HG03025 (cell line): ENCODE measurements around the gene ANKRD36B.
A peak's percentile ranks its signal among the peaks of the same experiment; 100 is the strongest.
"Not testable (repeated sequence)": the region's sequence is repeated elsewhere in the genome, so short reads cannot be mapped to it uniquely, and the experiment has no call there.

Experiments
- ATAC-seq: cut with Tn5 transposase; IDR thresholded peaks from one replicate; pipeline ENCODE4 v1.9.1; 2021; ENCODE audit warnings: mild to moderate bottlenecking, moderate library complexity; ENCODE audit not compliant: unreplicated experiment, low FRiP score

The ANKRD36B gene

DNA sequence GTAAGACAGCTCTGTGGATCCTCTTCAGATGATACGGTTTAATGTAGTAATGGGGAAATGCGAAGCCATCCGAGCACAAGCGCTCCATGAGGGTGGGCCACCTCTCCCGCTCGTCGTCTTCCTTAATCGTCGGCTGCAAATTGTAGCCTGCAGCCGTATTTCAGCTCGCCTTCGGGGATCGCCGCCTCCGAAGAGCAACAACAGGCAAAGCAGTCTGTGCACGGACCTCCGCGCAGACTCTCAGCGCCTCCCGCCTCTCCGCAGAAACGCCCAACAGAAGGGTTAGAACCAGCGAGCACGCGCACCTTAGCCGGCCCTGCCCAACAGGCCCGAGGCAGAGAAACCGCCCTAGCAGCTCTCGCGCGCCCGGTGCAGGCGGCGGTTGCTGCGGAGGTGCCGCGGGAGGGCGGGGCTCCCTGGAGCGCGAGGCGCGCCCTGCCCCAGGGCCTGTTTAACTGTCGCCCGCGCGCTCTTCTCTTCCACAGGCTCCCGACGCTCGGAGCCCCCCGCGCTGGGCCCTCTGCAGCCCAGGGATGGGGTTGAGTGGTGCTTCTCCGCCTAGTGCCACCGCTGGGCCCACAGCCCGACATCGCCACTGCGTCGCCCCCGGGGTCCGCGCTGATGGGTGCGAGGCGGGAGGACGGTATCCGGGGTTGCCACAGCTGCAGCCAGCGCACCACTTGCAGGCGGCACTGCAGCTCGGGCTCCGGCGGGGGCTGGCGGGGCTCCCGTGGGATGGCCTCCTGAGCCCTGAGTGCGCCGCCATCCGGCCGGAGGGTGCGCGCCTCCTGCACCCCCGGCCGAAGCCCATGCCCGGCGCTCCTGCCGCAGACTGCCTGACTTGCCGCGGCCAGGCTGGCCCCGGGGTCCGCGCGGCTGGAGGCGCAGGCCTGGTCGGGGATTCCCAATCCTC lies at the start of gene ANKRD36B:
Gene ANKRD36B, minus strand, starts transcription at position 280 of the 913 bp plus-strand sequence. Its CDS starts 192 bp downstream, at position 88.
- peak; percentile 63 for ATAC-seq

DNA sequence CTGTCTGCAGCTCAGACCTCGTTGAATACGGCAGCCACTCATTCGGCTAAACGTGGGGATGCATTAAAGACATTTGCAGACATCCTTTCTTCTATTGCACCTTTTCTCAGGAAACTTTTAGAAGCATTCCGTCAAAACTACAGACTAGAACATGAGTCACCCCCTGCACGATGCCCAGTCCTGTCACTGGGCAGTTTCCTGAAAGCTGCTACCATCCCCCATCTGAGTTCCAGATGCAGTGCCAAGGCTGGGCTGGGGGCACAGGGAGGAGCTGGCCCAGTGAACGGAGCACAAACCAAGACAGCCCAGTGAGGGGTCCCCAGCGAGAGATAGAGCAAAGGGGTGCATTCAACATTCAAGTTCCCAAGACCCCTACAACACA lies 36.4 kb upstream of the ANKRD36B start:
- not testable (repeated sequence) for ATAC-seq

DNA sequence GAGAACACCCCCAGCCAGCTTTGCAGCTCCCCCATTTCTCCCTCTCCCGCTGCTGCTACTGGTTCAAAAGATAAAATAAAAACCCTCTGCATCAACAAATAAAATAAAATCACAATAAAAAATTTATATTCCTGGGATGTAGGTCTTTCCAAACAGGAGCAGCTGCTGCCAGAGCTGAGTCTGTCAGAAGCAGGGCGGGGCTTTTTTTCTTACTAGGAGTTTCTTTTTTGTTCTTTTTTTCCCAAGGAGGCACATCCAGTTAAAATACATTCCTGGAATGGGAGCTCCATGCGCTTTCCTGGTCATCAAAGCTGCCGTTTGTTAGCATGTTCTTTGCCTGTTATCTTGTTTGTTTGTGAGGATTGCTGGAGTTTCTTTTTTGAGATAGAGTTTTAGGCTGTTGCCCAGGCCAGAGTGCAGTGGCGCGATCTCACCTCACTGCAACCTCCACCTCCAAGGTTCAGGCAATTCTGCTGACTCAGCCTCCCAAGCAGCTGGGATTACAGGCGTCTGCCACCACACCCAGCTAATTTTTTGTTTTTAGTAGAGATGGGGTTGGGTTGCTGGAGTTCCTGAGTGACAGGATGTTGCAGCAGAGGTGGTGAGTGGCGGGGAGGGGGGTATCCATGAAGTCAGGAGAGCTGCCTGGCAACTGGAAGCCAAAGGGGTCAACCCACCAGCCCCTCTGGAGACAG lies 35.8 kb upstream of the ANKRD36B start:
- ATAC-seq = not testable (repeated sequence)

DNA sequence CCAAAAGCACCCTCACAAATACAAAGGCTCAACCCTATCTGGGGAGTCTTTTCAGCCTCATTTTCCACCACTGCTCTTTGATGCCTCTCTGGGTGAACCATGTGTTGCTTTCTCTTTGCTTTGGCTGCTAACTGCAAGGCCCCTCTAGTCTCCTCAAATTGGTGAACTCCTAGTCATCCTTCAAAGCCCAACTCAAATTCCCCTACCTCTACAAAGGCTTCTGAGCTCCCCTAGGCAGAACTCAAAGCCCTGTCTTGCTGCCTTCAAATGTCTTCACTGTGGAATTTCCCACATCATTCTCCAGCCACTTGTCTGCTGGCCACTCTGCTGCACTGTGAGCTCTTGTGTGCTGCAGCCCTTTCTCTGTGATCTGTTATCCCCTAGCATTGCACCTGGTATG lies 33.3 kb upstream of the ANKRD36B start:
- not testable (repeated sequence) for ATAC-seq

DNA sequence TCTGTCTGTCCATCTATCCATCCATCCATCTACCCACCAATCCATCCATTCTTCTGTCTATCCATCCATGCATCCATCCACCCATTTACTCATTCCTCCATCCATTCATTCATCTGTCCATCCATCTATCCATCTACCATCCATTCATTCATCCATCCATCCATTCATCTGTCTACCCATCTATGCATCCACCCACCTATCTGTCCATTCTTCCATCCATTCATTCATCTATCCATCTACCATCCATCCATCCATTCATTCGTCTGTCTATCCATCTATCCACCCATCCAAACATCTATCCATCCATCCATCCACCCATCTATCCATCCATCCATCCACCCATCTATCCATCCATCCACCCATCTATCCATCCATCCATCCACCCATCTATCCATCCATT lies 30.8 kb upstream of the ANKRD36B start:
- ATAC-seq = not testable (repeated sequence)

DNA sequence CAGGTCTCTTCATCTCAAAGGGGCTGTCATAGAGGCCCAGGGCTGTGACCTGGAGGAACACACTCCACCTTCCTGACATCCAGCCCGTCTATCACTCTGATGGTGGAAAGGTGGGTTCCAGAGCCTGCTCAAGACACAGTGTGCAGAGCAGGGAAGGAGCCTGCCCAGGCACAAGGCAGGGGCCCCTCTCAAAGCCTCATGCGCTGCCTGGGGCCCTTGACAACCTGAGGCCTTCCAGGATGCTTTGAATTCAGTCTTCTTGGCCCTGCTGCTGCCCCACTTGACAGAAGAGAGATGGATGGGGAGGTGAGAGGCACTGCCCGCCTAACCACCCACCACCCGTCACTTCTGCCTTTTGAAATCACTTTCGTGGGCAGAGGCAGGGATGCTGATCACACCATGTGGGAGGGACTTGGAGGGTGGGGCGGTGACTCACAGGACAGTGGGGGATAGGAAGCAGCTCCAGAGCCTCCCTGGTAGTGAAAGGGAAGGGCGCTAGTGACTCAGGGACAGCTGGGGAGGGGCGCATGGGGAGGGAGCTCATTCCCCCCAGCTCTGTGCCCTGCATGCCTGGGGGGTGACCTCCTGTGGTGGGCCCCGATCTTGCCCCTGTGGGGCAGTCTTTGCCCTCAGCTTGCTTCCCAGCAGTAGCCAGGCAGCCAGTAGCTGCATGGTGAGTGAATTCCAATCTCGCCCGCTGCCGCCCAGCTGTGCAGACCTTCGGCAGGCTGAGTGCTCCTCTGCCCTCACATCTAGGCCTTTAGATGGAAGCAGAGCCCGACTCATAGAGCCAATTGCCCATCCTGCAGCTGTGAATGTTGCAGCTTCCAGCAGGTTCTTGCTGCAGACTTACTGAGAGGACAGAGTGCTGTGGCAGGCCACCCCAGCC lies 29.5 kb upstream of the ANKRD36B start:
- not testable (repeated sequence) for ATAC-seq

DNA sequence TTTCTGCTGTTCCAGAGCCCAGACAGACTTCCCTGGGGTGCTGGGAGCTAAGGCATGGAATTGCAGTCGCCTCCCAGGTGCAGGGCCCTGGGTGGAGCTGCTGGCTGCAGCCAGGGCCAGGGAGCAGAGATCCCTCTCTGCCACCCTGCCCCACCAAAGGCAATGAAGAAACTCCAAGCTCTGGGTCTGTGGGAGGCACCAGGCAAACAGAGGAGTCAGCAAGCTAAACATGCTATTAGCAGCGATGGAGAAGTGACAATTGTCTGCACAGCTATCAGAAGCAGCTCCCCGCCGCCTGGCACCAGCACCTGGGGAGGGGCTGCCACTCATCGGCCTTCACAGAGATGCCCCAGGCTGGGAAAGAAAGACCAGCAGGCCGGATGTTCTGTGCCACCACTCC lies 28.2 kb upstream of the ANKRD36B start:
- ATAC-seq = no peak

DNA sequence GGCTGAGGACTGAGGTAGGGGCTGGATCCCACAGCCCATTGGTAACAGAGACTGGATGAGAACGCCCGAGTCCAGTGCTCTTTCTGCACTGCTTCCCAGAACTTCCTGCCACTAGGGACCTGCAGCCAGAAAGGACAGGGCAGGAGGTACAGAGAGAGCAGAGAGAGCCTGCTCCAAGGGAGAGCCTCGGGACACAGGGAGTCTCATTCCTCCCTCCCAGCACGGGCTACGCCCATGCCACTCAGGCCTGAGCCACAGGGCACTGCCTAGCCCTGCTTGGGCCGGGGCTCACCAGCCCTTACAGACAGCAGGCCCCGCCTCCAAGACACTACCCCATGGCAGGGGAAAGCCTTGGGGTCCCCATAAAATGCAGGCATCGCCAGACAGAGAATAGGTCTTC lies 26.1 kb upstream of the ANKRD36B start:
- ATAC-seq = not testable (repeated sequence)

DNA sequence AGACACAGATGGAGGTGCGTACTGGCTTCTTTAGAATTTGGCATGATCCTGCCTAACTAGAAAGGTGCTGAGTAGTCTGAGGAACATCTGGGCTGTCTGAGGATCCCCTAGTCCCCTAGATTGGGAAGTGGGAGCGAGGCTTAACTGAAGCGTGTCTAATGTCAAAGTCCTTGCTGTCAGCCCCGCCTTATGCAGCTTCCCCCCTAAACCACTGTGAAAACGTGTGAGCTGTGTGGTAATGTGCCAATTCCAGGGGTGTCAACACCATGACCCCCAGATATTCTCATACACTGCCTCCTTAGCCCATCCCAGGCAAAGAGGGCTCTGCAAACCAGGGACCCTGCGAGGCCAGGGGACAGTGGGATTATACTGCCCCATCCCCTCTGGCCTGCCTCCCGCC lies 22.2 kb upstream of the ANKRD36B start:
- ATAC-seq = not testable (repeated sequence)

DNA sequence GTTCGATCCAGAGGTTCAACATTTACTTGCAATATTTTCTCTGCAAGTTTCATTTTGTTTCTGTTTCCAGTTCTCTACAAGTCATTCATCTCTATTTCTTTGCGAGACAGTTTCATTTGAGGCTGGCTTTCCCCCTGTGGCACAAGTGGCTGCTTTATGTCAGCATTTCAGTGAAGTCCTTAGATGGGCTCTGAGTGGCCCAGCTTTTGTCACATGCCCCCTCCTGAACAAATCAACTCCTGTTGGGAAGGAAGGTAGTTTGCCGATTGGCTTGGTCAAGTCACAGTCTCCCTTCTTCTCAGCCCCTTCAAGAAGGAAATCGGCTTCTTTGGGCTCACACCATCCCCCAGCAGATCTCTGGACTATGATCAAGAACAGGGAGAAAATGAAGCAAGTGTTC lies 19.1 kb upstream of the ANKRD36B start:
- not testable (repeated sequence) for ATAC-seq

DNA sequence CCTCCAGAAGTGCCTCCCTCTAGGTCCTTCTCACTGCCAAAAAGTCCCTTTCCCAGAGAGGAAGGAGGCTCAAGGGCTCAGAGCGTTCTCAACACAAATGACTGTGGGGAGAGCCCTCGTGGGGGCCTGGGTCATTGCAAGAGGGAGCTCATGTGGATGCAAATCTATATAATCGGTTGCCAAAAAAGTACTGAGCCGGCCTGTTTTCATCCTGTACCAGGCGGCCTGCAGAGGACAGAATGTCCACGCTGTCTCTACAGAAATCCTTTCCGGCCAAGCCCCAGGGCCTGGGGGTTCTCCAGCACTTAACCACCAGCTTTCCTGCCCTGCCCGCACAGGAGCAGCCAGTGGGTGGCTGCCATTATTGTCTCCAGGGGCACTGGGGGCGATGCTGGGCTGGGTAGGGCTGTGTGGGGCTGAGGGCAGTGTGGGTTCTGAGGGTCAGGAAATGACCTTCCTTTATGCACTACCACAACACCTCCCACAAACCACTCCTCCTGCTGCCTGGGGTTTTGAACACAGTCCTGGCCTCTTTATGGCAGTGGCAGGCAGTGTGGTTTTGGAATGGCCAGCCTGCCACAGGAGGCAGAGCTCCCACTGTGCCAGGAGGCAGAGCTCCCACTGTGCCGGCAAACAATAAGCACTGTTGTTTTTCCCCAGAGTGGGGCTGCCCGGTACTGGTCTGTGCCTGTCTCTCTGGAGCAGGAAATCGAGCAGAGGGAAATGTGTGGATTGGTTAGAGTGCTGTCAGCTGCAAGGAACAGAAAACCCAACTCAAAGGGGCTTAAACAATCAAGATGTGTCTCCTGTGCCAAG lies 16.1 kb upstream of the ANKRD36B start:
- not testable (repeated sequence) for ATAC-seq

DNA sequence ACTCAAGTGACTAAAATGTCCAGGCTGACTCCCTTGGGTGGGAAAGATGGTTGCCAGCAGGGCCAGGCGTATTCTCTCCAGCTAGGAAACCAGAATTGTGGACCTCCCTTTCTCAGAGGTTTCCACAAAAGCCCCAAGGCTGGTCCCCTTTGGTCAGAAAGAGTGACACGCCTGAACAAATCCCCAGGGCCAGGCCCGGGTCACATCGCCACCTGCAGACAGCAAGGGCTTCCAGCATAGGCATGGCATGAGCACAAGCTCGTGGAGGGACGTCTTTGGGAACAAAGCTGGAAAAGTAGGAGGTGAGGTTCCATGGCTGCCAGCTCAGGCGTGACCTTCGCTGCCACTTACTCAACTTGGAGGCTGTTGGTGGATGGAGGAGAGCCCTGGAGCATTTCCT lies 15.4 kb upstream of the ANKRD36B start:
- ATAC-seq = not testable (repeated sequence)

DNA sequence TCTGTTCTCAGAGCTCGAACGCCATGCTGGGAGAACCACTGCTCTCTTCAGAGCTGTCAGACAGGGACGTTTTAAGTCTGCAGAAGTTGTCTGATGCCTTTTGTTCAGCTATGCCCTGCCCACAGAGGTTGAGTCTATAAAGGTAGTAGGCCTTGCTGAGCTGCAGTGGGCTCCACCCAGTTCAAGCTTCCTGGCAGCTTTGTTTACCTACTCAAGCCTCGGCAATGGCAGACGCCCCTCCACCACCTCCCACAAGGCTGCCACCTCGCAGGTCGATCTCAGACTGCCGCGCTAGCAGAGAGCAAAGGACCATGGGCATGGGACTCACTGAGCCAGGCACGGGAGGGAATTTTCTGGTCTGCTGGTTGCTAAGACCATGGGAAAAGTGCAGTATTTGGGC lies 11.9 kb upstream of the ANKRD36B start:
- ATAC-seq = not testable (repeated sequence)

DNA sequence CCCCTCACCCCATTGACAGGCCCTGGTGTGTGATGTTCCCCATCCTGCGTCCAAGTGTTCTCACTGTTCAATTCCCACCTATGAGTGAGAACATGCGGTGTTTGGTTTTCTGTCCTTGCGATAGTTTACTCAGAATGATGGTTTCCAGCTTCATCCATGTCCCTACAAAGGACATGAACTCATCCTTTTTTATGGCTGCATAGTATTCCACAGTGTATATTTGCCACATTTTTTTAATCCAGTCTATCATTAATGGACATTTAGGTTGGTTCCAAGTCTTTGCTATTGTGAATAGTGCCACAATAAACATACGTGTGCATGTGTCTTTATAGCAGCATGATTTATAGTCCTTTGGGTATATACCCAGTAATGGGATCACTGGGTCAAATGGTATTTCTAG lies 6.5 kb upstream of the ANKRD36B start:
- not testable (repeated sequence) for ATAC-seq

DNA sequence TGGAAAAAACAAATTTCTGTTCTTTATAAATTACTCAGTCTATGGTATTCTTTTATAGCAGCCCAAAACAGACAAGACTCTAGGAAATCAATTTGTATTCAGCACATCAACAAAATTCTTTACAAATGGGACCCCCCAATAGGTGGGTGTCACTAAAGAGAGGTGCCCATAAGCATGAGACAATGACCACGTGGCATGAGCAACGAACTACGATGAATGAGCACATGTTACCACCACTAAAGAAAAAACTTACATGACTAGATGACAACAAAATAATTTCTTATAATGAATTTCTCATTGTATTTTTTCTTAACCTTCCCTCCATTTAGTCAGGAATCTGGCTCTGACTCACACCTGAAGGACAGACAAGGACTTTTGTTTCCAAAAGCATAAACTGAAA lies 3.8 kb upstream of the ANKRD36B start:
- not testable (repeated sequence) for ATAC-seq

DNA sequence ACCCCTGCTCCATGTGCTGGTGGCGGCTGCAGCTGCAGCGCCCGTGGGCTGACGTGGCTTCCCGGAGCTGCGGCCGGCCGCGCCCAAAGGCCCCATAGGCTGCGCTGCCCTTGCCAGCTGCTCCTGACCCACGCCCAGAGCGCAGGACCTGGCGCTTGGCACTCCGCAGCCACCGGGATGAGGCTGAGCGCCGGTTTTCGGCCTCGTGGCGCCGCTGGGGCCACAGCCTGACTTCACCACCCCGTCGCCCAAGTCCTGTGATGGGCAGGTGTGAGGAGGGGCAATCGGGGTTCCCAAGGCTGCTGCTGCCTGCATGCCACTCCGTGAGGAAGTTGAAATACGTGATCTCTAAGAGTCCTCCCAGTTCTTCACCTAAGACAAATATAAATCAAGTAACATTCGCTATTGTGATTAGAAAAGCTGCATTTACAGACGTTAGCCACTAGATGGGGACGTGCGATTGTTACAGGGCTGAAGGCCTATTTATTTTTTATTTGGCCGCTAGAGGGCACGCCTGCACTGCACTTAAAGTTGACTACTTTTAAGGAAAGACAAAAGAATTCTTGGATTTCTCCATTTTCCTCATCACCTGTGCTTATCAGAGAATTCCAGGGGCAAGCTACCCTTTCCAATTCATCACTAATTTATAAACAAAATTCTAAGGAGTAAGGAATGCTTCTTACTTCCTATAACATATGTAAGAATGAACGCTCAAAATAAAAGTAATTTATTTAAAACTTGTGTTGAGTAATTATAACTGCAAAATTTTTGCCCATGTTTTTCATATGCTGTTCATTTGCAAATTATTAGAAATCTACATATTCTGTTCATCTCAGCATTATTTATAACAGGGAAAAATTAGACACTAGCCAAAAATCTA lies 1.1 kb upstream of the ANKRD36B start:
- ATAC-seq = not testable (repeated sequence)

DNA sequence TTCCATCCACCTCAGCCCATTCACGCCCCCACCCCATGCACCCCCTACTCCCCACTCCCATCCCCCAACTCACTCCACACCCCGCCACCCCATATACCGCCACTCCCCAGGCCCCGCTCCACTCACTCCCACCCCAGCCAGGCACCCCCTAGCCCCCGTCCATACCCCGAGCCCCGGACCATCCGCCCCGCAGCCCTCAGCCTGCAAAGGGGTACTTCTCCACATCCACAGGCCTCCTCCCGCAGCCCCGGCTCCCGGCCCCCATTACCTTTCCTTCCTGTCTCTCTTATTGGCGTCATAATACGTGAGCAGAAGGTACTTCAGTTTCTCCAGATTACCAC lies 450 bp downstream of the ANKRD36B start:
- not testable (repeated sequence) for ATAC-seq

DNA sequence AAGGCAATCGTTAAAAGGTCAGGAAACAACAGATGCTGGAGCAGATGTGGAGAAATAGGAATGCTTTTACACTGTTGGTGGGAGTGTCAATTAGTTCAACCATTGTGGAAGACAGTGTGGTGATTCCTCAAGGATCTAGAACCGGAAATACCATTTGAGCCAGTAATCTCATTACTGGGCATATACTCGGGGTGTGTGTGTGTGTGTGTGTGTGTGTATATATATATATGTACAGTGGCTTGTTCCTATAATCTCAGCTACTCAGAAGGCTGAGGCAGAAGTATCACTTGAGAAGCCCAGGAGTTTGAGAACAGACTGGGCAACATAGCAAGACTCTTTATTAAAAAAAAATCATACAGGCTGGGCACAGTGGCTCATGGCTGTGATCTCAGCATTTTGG lies 24.0 kb downstream of the ANKRD36B start:
- not testable (repeated sequence) for ATAC-seq

DNA sequence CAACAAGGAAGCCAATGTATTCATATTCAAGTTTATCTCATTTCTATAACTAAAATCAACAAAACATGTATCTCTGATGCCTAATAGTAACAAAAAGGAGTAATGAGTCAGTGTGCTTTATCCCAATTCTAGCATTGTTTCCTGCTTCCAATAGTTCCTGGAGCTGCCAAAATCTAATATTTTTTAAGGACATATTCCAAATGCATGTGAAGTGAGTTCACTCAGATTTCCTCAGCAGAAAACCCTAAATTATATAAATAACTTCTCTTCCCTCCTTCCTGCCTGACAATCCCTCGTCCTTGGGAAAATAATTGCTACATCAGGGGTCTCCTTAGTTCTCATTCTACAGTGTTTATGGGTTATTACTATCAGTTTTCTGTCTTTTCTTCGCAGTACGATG lies 37.3 kb downstream of the ANKRD36B start:
- ATAC-seq = not testable (repeated sequence)
